OCI-LY7 (cell line): ENCODE data around the gene NKX2-2. TPM values are rescaled to one million over a fixed set of nuclear protein-coding genes. Genes with fewer than 3 reads are reported as not detected.

ENCODE experiments used
- BruUV-seq: library from RNA; stranded (reverse); fragments of 400-500 nt; replicated peaks from 2 replicates; lab custom pipeline; 2021; lab: Mats Ljungman, UMichigan
- CTCF ChIA-PET: fragments of 300-600 bp; sonication (Branson Sonifier 250); formaldehyde crosslinking; loops from one replicate; lab custom pipeline; 2022; ENCODE audit warnings: antibody characterized with exemption; ENCODE audit not compliant: unreplicated experiment; lab: Charles Lee
- POLR2A ChIA-PET: fragments of 300-600 bp; sonication (Branson Sonifier 250); formaldehyde crosslinking; loops from one replicate; lab custom pipeline; 2022; ENCODE audit warnings: antibody characterized with exemption; lab: Charles Lee
- DNase-seq: peaks from one replicate; pipeline ENCODE4 v3.0.0-alpha.2; 2015; ENCODE audit warnings: low spot score
- H2AFZ ChIP-seq: fragments of 200-600 bp; sonication (generic), shearing (Covaris generic); 2 replicates; pipeline ENCODE4 v1.6.1; 2014; ENCODE audit warnings: mild to moderate bottlenecking, antibody characterized with exemption, low read length, moderate library complexity
- H3K27ac ChIP-seq: fragments of 200-600 bp; sonication (generic); 2 replicates; pipeline ENCODE4 v1.5.1; 2014; ENCODE audit warnings: mixed run types, low read depth, mild to moderate bottlenecking, moderate library complexity, low read length, inconsistent platforms; ENCODE audit not compliant: poor library complexity, severe bottlenecking
- H3K36me3 ChIP-seq: fragments of 200-600 bp; sonication (generic); 2 replicates; pipeline ENCODE4 v1.6.1; 2014; ENCODE audit warnings: mild to moderate bottlenecking, antibody characterized with exemption, low read length, moderate library complexity, mixed read lengths; ENCODE audit not compliant: insufficient read depth
- H3K4me1 ChIP-seq: fragments of 200-600 bp; sonication (generic); 2 replicates; pipeline ENCODE4 v1.5.1; 2014; ENCODE audit warnings: mild to moderate bottlenecking, low read length; ENCODE audit not compliant: insufficient read depth, poor library complexity, severe bottlenecking
- H3K4me2 ChIP-seq: fragments of 200-600 bp; sonication (generic); 2 replicates; pipeline ENCODE4 v1.6.1; 2014; ENCODE audit warnings: mild to moderate bottlenecking, low read length
- H3K4me3 ChIP-seq: fragments of 200-600 bp; sonication (generic); 2 replicates; pipeline ENCODE4 v1.5.1; 2014; ENCODE audit warnings: mild to moderate bottlenecking, low read depth, low read length; ENCODE audit not compliant: poor library complexity, severe bottlenecking
- H3K79me2 ChIP-seq: fragments of 200-600 bp; sonication (generic); 2 replicates; pipeline ENCODE4 v1.6.1; 2016; ENCODE audit warnings: low read depth, mild to moderate bottlenecking, low read length, moderate library complexity, mixed read lengths; ENCODE audit not compliant: insufficient read depth
- H3K9me2 ChIP-seq: fragments of 200-600 bp; sonication (generic); 2 replicates; pipeline ENCODE4 v1.6.1; 2016; ENCODE audit warnings: mild to moderate bottlenecking, low read length, mixed read lengths; ENCODE audit not compliant: insufficient read depth
- H3K9me3 ChIP-seq: fragments of 200-600 bp; sonication (generic); 2 replicates; pipeline ENCODE4 v1.6.1; 2014; ENCODE audit warnings: mild to moderate bottlenecking, mixed run types, low read length, mixed read lengths
- H4K20me1 ChIP-seq: fragments of 200-600 bp; sonication (generic); 2 replicates; pipeline ENCODE4 v1.6.1; 2014; ENCODE audit warnings: mild to moderate bottlenecking, antibody characterized with exemption, low read length, moderate library complexity, mixed read lengths; ENCODE audit not compliant: insufficient read depth
- EZH2phosphoT487 ChIP-seq: fragments of 200-600 bp; sonication (generic); IDR thresholded peaks from 2 replicates; pipeline ENCODE4 v1.6.1; 2018; ENCODE audit warnings: low read depth, borderline replicate concordance, mild to moderate bottlenecking, mixed run types, antibody characterized with exemption, low read length, moderate library complexity, mixed read lengths
- intact Hi-C: fragments of 100-400 bp; cut with micrococcal nuclease; formaldehyde crosslinking; loops from one replicate; pipeline ENCODE4 v1.10.0; 2022; ENCODE audit not compliant: unreplicated experiment
- total RNA-seq, 2 experiments: library from RNA; depleted of rRNA in 1 of 2; stranded (reverse); fragments of >200 nt in 1 of 2; shearing (Covaris generic) in 1 of 2; gene quantifications; 2 replicates each; pipeline ENCODE4 v1.2.3, GENCODE V29; 2014 to 2022
- TF ChIP-seq, protein P1 (sequence below): fragments of 200-600 bp; sonication (generic); conservative IDR thresholded peaks from 2 replicates; pipeline ENCODE4 v1.5.1; 2014; ENCODE audit warnings: mild to moderate bottlenecking, antibody characterized with exemption, low read length, moderate library complexity, mixed read lengths

The NKX2-2 gene
- total RNA-seq, 2 experiments from 2014 or later, result not detected

DNA sequence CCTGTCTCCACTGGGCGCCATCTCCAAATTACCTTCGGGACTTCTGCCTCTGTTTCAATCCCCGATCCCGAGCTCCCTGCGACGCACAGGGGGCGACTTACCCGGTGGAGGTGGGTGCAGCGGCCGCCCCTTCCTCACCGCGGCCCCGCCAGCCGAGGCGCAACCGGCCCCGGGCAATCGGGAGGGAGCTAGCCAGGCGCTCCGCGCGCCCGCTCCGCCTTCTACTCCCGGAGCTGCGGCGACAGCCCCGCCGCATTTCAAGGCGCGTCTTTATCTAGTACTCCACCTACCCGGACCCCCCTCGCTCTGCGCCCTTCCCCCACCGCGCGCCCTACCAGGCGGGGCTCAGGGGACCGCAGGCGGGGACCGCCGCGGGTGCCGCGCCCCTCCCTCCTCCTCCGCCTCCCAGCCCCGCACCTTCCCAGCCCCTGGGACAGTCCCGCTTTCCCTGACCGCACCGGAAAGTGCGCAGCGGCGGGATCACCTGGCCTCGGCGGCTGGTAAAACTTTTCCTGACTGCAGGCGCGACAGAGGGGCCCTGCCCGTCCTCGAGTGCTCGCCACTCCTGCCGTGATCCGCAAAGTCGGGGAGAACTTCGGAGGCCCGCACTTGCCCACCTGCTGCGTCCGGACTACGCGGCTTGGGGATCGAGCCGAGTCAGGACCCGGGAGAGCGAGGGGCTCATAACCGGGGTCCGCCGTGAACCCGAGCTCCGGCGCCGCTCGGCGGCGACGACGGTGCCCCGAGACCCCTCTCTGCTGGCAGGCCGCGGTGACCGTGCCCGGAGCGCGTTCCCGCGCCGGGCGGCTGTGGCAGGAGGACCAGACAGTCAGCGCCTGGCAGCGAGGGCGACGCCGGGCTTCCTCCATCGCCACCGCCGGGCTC lies 8.0 kb upstream of the NKX2-2 start:
- DNase-seq, result no peak
- BruUV-seq, result no TSS peak
- Histone ChIP-seq H3K4me3 (no peak overlapping the region), H3K79me2 (no peaks in the 10 kb centered on the region), H3K36me3 (no peaks in the 10 kb centered on the region), H4K20me1 (no peaks in the 10 kb centered on the region), H3K4me2 (no peak overlapping the region), H3K9me3 (no peaks in the 10 kb centered on the region), H3K9me2 (no peaks in the 10 kb centered on the region), H3K4me1 (no peaks in the 10 kb centered on the region), H3K27ac (no peak overlapping the region), H2AFZ (no peak overlapping the region)
- CTCF ChIA-PET, result no interaction called here
- TF ChIP-seq EZH2phosphoT487, result no peak
- TF ChIP-seq, protein P1, sequence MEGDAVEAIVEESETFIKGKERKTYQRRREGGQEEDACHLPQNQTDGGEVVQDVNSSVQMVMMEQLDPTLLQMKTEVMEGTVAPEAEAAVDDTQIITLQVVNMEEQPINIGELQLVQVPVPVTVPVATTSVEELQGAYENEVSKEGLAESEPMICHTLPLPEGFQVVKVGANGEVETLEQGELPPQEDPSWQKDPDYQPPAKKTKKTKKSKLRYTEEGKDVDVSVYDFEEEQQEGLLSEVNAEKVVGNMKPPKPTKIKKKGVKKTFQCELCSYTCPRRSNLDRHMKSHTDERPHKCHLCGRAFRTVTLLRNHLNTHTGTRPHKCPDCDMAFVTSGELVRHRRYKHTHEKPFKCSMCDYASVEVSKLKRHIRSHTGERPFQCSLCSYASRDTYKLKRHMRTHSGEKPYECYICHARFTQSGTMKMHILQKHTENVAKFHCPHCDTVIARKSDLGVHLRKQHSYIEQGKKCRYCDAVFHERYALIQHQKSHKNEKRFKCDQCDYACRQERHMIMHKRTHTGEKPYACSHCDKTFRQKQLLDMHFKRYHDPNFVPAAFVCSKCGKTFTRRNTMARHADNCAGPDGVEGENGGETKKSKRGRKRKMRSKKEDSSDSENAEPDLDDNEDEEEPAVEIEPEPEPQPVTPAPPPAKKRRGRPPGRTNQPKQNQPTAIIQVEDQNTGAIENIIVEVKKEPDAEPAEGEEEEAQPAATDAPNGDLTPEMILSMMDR, result no peak
- POLR2A ChIA-PET, result no interaction called here
- intact Hi-C loops, result no loop called here

DNA sequence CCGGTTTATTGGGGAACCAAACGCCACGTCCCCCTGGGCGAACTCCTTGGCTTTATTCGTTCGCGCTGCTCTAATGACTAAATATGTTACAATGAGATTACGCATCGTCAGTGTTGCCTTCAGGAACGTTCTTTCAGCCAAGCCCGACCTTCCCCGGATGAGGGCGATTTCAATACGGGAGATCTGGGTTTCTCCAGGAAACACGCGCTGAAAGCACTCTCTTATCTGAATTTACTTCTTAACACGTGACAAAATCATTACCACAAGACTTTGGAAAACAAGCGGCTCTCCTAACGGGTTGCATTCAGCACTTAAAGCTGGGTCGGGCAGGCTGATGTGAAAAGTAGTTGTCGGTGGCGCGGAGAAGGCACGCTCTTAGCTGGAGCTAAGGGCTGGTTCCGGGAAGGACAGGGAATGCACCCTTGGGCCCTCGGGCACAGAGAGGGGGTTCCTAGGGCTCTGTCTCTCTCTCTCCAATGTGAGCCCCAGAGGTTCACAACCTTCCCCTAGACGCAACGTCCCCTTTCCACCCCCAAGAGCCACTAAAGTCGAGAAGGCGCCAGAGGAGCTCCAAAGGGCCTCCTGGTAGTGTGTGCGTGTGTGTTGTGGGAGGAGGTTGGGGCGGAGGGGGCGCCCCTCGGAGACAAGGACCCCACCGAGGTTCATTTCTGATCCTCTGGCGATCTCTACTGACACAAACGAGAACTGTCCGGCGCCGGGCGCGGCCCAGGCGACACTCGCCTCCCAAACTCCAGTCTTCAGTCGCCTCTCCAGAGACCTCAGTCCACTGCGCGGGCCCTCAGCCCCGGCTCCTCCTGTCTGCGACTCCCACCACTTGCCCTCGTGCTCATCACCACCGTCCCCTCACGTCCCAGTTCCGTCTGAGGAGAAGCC lies 7.1 kb upstream of the NKX2-2 start:
- Histone ChIP-seq H3K4me2 (no peak overlapping the region), H2AFZ (no peak overlapping the region), H3K4me3 (no peak overlapping the region), H3K9me2 (no peaks in the 10 kb centered on the region), H3K36me3 (no peaks in the 10 kb centered on the region), H3K79me2 (no peaks in the 10 kb centered on the region), H3K27ac (no peak overlapping the region), H3K4me1 (no peaks in the 10 kb centered on the region), H4K20me1 (no peaks in the 10 kb centered on the region), H3K9me3 (no peaks in the 10 kb centered on the region)
- CTCF ChIA-PET, result no interaction called here
- no peak for DNase-seq
- no peak for TF ChIP-seq EZH2phosphoT487
- TF ChIP-seq, protein P1, result no peak
- intact Hi-C loops, result no loop called here
- POLR2A ChIA-PET, result no interaction called here
- BruUV-seq, result no TSS peak
